Measurements from ENCODE around the gene RANBP3. TPM values are rescaled to one million over a fixed set of nuclear protein-coding genes. Genes with fewer than 3 reads are reported as not detected.

RANBP3 gene
- total RNA-seq, 5 donors from 2014 or later (not counting 1 experiment from before 2014, with no cell fraction given) = 90.2 to 101 (median 98.3) TPM

GRCh38 chr19:6022570-6023064 lies 44.7 kb upstream of the RANBP3 start:
- Histone ChIP-seq H3K4me1 (ENCODE audit: control insufficient read depth in 1 of 2, extremely low read depth in 1 of 2, insufficient read depth in 2 of 2, low read length in 2 of 2) (peaks cover 7 to 8% of the 10 kb centered on the region in 2 experiments), H3K9me3 (no peaks in the 10 kb centered on the region), H3K27ac (ENCODE audit: low read length) (no peak overlapping the region), H3K36me3 (ENCODE audit: control insufficient read depth in 2 of 2, extremely low read depth in 1 of 2, insufficient read depth in 1 of 2, low read length in 1 of 2) (peaks cover 0 to 5% of the 10 kb centered on the region in 2 donors), H3K27me3 (replicated peaks in 1 of 2; ENCODE audit: control insufficient read depth in 2 of 2, extremely low read depth in 1 of 2, insufficient read depth in 2 of 2, low read length in 1 of 2) (peaks cover 0 to 26% of the 10 kb centered on the region in 2 experiments), H3K4me3 (ENCODE audit: control insufficient read depth in 1 of 2, extremely low read depth in 1 of 2, low read length in 1 of 2) (no peak overlapping the region)
- H3K9me3 Mint-ChIP-seq = no peaks in the 10 kb centered on the region
- ATAC-seq (replicated peaks in 1 of 4) (no peak), DNase-seq (no peak)
- H3K36me3 Mint-ChIP-seq = peaks cover 4% of the 10 kb centered on the region
- H3K27me3 Mint-ChIP-seq = peaks cover 0 to 8% of the 10 kb centered on the region in 2 donors
- H3K4me3 Mint-ChIP-seq = no peak overlapping the region
- ChIA-PET CTCF (interaction anchor here (0.5 to 2.5 kb wide), 8 partner anchors 35 to 219 kb away, joined by 3 to 17 read pairs (median 5); partner anchors contain the start of genes NRTN (in 1 of the 2) and VMAC (in 1 of the 2)), POLR2A (no interaction called here)
- WGBS (ENCODE audit: insufficient coverage) = 67% methylated on average over 7 of the region's 16 CpGs
- no peak overlapping the region for H3K27ac Mint-ChIP-seq
- H3K4me1 Mint-ChIP-seq = peaks cover 4 to 18% (median 4%) of the 10 kb centered on the region in 3 donors

GRCh38 chr19:6021878-6022569 lies 44.1 kb upstream of the RANBP3 start:
- H3K27ac Mint-ChIP-seq = no peak overlapping the region

GRCh38 chr19:6020972-6021805 lies 43.2 kb upstream of the RANBP3 start:
- Histone ChIP-seq H3K36me3 (ENCODE audit: control insufficient read depth in 2 of 2, extremely low read depth in 1 of 2, insufficient read depth in 1 of 2, low read length in 1 of 2) (no peaks in the 10 kb centered on the region), H3K4me1 (ENCODE audit: control insufficient read depth in 1 of 2, extremely low read depth in 1 of 2, insufficient read depth in 2 of 2, low read length in 2 of 2) (peaks cover 7 to 8% of the 10 kb centered on the region in 2 experiments), H3K4me3 (ENCODE audit: control insufficient read depth in 1 of 2, extremely low read depth in 1 of 2, low read length in 1 of 2) (no peak overlapping the region), H3K9me3 (no peaks in the 10 kb centered on the region), H3K27me3 (replicated peaks in 1 of 2; ENCODE audit: control insufficient read depth in 2 of 2, extremely low read depth in 1 of 2, insufficient read depth in 2 of 2, low read length in 1 of 2) (peaks cover 0 to 26% of the 10 kb centered on the region in 2 experiments), H3K27ac (ENCODE audit: low read length) (no peak overlapping the region)
- Mint-ChIP-seq H3K4me3 (no peak overlapping the region), H3K27me3 (peaks cover 0 to 8% of the 10 kb centered on the region in 2 donors), H3K27ac (no peak overlapping the region), H3K4me1 (peaks cover 4 to 18% (median 4%) of the 10 kb centered on the region in 3 donors), H3K36me3 (no peaks in the 10 kb centered on the region), H3K9me3 (no peaks in the 10 kb centered on the region)
- CTCF ChIA-PET = interaction anchor here (0.5 to 2.5 kb wide), 7 partner anchors 33 to 217 kb away, joined by 3 to 17 read pairs (median 6); partner anchors contain the start of gene NRTN (in 1 of the 2)
- 89% methylated on average over 17 of the region's 22 CpGs for WGBS (ENCODE audit: insufficient coverage)
- ATAC-seq (replicated peaks in 1 of 4) (no peak), DNase-seq (no peak)
- POLR2A ChIA-PET = no interaction called here

More at GRCh38 chr19:6021878-6022569, 44.1 kb upstream of the RANBP3 start:
- ATAC-seq (replicated peaks in 1 of 4) = peak; percentile 88 to 96 (median 93)
- Histone ChIP-seq H3K9me3 (no peaks in the 10 kb centered on the region), H3K4me1 (ENCODE audit: control insufficient read depth in 1 of 2, extremely low read depth in 1 of 2, insufficient read depth in 2 of 2, low read length in 2 of 2) (peaks cover 7 to 8% of the 10 kb centered on the region in 2 experiments), H3K27ac (ENCODE audit: low read length) (no peak overlapping the region), H3K4me3 (ENCODE audit: control insufficient read depth in 1 of 2, extremely low read depth in 1 of 2, low read length in 1 of 2) (no peak overlapping the region), H3K27me3 (replicated peaks in 1 of 2; ENCODE audit: control insufficient read depth in 2 of 2, extremely low read depth in 1 of 2, insufficient read depth in 2 of 2, low read length in 1 of 2) (peaks cover 0 to 26% of the 10 kb centered on the region in 2 experiments), H3K36me3 (ENCODE audit: control insufficient read depth in 2 of 2, extremely low read depth in 1 of 2, insufficient read depth in 1 of 2, low read length in 1 of 2) (peaks cover 0 to 5% of the 10 kb centered on the region in 2 donors)
- Mint-ChIP-seq H3K4me1 (peaks cover 4 to 18% (median 4%) of the 10 kb centered on the region in 3 donors), H3K27me3 (peaks cover 0 to 8% of the 10 kb centered on the region in 2 donors), H3K4me3 (no peak overlapping the region), H3K36me3 (peaks cover 4% of the 10 kb centered on the region), H3K9me3 (no peaks in the 10 kb centered on the region)
- DNase-seq = peak; percentile 55 to 88 (median 74)
- 66% methylated on average over 25 of the region's 29 CpGs for WGBS (ENCODE audit: insufficient coverage)
- ChIA-PET POLR2A (no interaction called here), CTCF (interaction anchor here (0.5 to 2.5 kb wide), 11 partner anchors 33 to 246 kb away, joined by 3 to 17 read pairs (median 4); partner anchors contain the start of genes NRTN (in 1 of the 2) and VMAC (in 1 of the 2))

GRCh38 chr19:6020166-6020882 lies 42.4 kb upstream of the RANBP3 start:
- Histone ChIP-seq H3K9me3 (no peaks in the 10 kb centered on the region), H3K27me3 (replicated peaks in 1 of 2; ENCODE audit: control insufficient read depth in 2 of 2, extremely low read depth in 1 of 2, insufficient read depth in 2 of 2, low read length in 1 of 2) (peaks cover 0 to 26% of the 10 kb centered on the region in 2 experiments), H3K4me1 (ENCODE audit: control insufficient read depth in 1 of 2, extremely low read depth in 1 of 2, insufficient read depth in 2 of 2, low read length in 2 of 2) (peaks cover 7 to 8% of the 10 kb centered on the region in 2 experiments), H3K36me3 (ENCODE audit: control insufficient read depth in 2 of 2, extremely low read depth in 1 of 2, insufficient read depth in 1 of 2, low read length in 1 of 2) (no peaks in the 10 kb centered on the region), H3K4me3 (ENCODE audit: control insufficient read depth in 1 of 2, extremely low read depth in 1 of 2, low read length in 1 of 2) (no peak overlapping the region), H3K27ac (ENCODE audit: low read length) (no peak overlapping the region)
- H3K27ac Mint-ChIP-seq = no peak overlapping the region
- 69% methylated on average over 16 of the region's 20 CpGs for WGBS (ENCODE audit: insufficient coverage)
- peaks cover 4 to 18% (median 4%) of the 10 kb centered on the region in 3 donors for H3K4me1 Mint-ChIP-seq
- ChIA-PET POLR2A (no interaction called here), CTCF (interaction anchor here in 1 of 2 donors (1.4 to 2.5 kb wide), 2 partner anchors 33 to 216 kb away, joined by 4 to 16 read pairs; no protein-coding TSS in a partner anchor)
- H3K36me3 Mint-ChIP-seq = no peaks in the 10 kb centered on the region
- peaks cover 0 to 8% of the 10 kb centered on the region in 2 donors for H3K27me3 Mint-ChIP-seq
- DNase-seq = peak in 2 of 35 experiments; percentile 9 to 20
- no peaks in the 10 kb centered on the region for H3K9me3 Mint-ChIP-seq
- H3K4me3 Mint-ChIP-seq = no peak overlapping the region
- peak in 3 of 4 experiments; percentile 38 to 72 (median 42) for ATAC-seq (replicated peaks in 1 of 4)

- H3K27me3 Mint-ChIP-seq = peaks cover 0 to 8% of the 10 kb centered on the region in 2 donors
- H3K27me3 ChIP-seq (replicated peaks in 1 of 2; ENCODE audit: control insufficient read depth in 2 of 2, extremely low read depth in 1 of 2, insufficient read depth in 2 of 2, low read length in 1 of 2) = peaks cover 0 to 26% of the 10 kb centered on the region in 2 experiments
- no peak overlapping the region for H3K4me3 ChIP-seq (ENCODE audit: control insufficient read depth in 1 of 2, extremely low read depth in 1 of 2, low read length in 1 of 2)
- H3K4me3 Mint-ChIP-seq = no peak overlapping the region
- DNase-seq (peak in 5 of 35 experiments; percentile 0 to 19 (median 10)), ATAC-seq (replicated peaks in 1 of 4) (no peak)
- WGBS (ENCODE audit: insufficient coverage) = 80% methylated on average over 7 of the region's 10 CpGs
- H3K27ac Mint-ChIP-seq = no peak overlapping the region
- ChIA-PET POLR2A (no interaction called here), CTCF (no interaction called here)
- peaks cover 4 to 18% (median 4%) of the 10 kb centered on the region in 3 donors for H3K4me1 Mint-ChIP-seq
- no peaks in the 10 kb centered on the region for H3K36me3 Mint-ChIP-seq
- no peaks in the 10 kb centered on the region for H3K9me3 Mint-ChIP-seq
- no peaks in the 10 kb centered on the region for H3K9me3 ChIP-seq
- peaks cover 7 to 8% of the 10 kb centered on the region in 2 experiments for H3K4me1 ChIP-seq (ENCODE audit: control insufficient read depth in 1 of 2, extremely low read depth in 1 of 2, insufficient read depth in 2 of 2, low read length in 2 of 2)
- H3K36me3 ChIP-seq (ENCODE audit: control insufficient read depth in 2 of 2, extremely low read depth in 1 of 2, insufficient read depth in 1 of 2, low read length in 1 of 2) = no peaks in the 10 kb centered on the region
- H3K27ac ChIP-seq (ENCODE audit: low read length) = no peak overlapping the region
These were observed 40.8 kb upstream of the RANBP3 start for GRCh38 chr19:6018786-6019185.

All from T-cell (primary cell).